SU-DHL-6 (cell line): ENCODE data around the gene RABL6.

Experiments used
- CTCF ChIP-seq: fragments of 200-600 bp; sonication (generic); IDR thresholded peaks from one replicate; pipeline ENCODE4 v1.5.1; 2017; ENCODE audit warnings: antibody characterized with exemption, mild to moderate bottlenecking, low read length, moderate library complexity; ENCODE audit not compliant: insufficient read depth, poor library complexity, severe bottlenecking
- EZH2phosphoT487 ChIP-seq: fragments of 200-600 bp; sonication (generic), shearing (Covaris generic); conservative IDR thresholded peaks from 2 replicates; pipeline ENCODE4 v1.6.1; 2018; ENCODE audit warnings: mild to moderate bottlenecking, antibody characterized with exemption, low read length, moderate library complexity, mixed read lengths

DNA sequence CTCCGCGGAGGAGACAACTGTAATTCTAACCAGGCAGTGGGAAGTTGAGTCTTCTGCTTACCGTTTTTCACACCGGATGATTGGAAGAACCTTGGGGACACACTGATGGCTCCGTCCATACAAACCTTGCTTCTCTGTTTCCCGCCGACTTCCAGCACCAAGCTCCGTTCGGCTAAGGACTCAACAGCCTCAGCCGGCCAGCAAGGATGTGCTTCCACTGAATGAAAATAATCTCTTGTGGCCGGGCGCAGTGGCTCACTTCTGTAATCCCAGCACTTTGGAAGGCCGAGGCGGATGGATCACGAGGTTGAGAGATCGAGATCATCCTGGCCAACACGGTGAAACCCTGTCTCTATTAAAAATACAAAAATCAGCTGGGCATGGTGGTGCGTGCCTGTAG, 60.2 kb downstream of the RABL6 start:
- TF ChIP-seq CTCF, result no peak
- TF ChIP-seq EZH2phosphoT487, result no peak
